ENCODE measurements around the gene NBAS. TPM values are rescaled to one million over a fixed set of nuclear protein-coding genes. Genes with fewer than 3 reads are reported as not detected.

Gene NBAS
- total RNA-seq, 1 experiment from 2014 or later = 28.9 TPM

DNA sequence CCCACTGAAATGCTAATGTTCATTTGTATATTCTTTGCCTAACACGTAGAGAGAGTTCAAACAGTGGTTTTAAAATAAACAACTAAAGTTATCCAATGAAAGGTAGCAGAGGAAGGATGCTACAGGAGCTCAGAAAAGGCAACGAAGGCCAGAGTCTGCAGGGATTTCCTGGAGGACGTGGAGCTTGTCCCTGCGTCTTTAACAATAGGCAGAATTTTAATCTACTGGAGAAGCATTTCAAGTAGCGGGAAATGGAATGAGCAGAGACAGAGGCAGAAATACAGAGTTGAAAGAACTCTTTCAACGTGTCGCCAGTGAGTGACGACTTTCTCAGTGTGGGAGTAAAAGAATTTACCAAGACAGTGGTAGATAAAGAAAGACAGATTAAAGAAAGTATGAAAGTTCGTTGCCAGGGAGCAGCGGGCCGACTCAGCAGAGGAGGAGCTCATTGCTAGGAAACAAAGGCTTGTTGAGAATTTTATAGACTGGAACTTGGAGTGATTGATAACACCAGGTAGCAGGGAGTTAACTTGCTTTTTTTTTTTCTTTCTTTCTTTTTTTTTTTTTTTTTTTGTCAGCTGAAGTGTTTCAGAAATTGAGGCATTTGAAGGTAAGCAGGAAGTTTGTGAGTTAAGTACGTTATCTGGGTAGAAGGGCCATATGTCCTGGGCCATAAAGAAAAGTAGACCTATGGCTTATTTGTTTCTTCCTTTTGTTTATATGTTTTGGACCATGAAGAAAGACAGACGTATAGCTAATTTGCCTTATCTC lies 625 bp upstream of the NBAS start:
- H3K4me1 ChIP-seq (replicated peaks; ENCODE audit: insufficient read depth) = peaks cover 10% of the 10 kb centered on the region
- H3K27me3 ChIP-seq (ENCODE audit: insufficient read depth, low read depth) = no peaks in the 10 kb centered on the region
- H3K9me2 ChIP-seq (ENCODE audit: insufficient read depth) = no peaks in the 10 kb centered on the region
- peak overlapping the region; percentile 100 for H2AFZ ChIP-seq
- no peaks in the 10 kb centered on the region for H3K36me3 ChIP-seq (ENCODE audit: low read depth)
- DNase-seq = no peak
- no peak for TF ChIP-seq EZH2 (IDR thresholded peaks at IDR 0.05; ENCODE audit: low read depth)
- TF ChIP-seq, protein P1, sequence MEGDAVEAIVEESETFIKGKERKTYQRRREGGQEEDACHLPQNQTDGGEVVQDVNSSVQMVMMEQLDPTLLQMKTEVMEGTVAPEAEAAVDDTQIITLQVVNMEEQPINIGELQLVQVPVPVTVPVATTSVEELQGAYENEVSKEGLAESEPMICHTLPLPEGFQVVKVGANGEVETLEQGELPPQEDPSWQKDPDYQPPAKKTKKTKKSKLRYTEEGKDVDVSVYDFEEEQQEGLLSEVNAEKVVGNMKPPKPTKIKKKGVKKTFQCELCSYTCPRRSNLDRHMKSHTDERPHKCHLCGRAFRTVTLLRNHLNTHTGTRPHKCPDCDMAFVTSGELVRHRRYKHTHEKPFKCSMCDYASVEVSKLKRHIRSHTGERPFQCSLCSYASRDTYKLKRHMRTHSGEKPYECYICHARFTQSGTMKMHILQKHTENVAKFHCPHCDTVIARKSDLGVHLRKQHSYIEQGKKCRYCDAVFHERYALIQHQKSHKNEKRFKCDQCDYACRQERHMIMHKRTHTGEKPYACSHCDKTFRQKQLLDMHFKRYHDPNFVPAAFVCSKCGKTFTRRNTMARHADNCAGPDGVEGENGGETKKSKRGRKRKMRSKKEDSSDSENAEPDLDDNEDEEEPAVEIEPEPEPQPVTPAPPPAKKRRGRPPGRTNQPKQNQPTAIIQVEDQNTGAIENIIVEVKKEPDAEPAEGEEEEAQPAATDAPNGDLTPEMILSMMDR (conservative IDR thresholded peaks at IDR 0.05) = no peak
- no TSS peak for BruUV-seq (replicated peaks)
- intact Hi-C loops (cut with micrococcal nuclease; ENCODE audit: unreplicated experiment) = no loop called here
- H3K4me2 ChIP-seq = peak overlapping the region; percentile 100
- ChIA-PET POLR2A (ENCODE audit: unreplicated experiment) (no interaction called here), CTCF (no interaction called here)
- H4K20me1 ChIP-seq (ENCODE audit: insufficient read depth) = peaks cover 9% of the 10 kb centered on the region; the same call in 1 of the 2 replicates
- H3K27ac ChIP-seq = no peak overlapping the region
- no peaks in the 10 kb centered on the region for H3F3A ChIP-seq (ENCODE audit: insufficient read depth, low read depth)
- H3K4me3 ChIP-seq = peak overlapping the region; percentile 75
- H3K79me2 ChIP-seq (ENCODE audit: low read depth) = peaks cover 34% of the 10 kb centered on the region
- H3K9me3 ChIP-seq (ENCODE audit: insufficient read depth, low read depth) = no peaks in the 10 kb centered on the region

DNA sequence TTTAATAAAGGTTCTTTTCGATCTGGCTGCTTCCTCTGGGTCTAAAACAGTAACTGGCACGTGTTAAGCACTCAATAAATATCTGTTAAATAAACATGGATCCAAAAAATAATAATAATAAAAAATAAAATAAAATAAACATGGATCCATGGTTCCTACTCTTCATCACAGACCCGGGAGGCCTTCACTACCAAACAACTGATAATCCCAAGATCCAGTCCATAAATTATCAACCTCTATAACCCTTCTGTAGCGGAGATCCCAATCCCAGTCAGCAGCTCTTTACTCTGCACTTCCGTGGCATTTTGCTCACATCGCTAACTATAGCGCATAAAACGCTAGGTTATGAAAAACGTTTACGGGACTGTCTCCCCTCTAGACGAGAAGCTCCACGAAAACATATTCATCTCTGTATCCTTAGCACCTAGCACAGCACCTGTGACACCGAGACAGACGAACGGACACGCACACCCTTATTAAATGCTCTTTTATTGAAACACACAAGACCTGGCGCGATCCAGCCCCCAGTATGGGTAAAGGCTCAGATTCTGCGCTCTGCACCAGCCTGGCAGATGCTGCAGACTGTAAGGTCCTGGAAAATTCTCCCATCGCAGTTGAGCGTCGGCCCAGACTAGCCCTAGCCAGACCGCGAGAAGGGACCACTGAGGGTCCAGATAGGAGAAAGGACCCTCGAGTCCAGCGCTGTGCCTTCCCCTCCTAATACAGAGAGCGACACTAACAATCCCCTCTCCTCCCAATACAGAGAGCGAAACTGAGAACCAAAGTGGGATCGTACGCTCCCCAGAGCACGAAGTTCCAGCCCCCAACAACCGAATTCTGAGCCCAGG lies 770 bp downstream of the NBAS start:
- Histone ChIP-seq H3F3A (ENCODE audit: insufficient read depth, low read depth) (no peaks in the 10 kb centered on the region), H3K27me3 (ENCODE audit: insufficient read depth, low read depth) (no peaks in the 10 kb centered on the region), H3K27ac (no peak overlapping the region), H3K79me2 (ENCODE audit: low read depth) (peaks cover 41% of the 10 kb centered on the region), H3K36me3 (ENCODE audit: low read depth) (no peaks in the 10 kb centered on the region), H2AFZ (peak overlapping the region; percentile 100), H3K4me3 (peak overlapping the region; percentile 75), H3K4me2 (peak overlapping the region; percentile 100), H4K20me1 (ENCODE audit: insufficient read depth) (peaks cover 9% of the 10 kb centered on the region; the same call in 1 of the 2 replicates), H3K4me1 (replicated peaks; ENCODE audit: insufficient read depth) (peaks cover 10% of the 10 kb centered on the region), H3K9me2 (ENCODE audit: insufficient read depth) (no peaks in the 10 kb centered on the region), H3K9me3 (ENCODE audit: insufficient read depth, low read depth) (no peaks in the 10 kb centered on the region)
- POLR2A ChIA-PET (ENCODE audit: unreplicated experiment) = no interaction called here
- intact Hi-C loops (cut with micrococcal nuclease; ENCODE audit: unreplicated experiment) = no loop called here
- BruUV-seq (replicated peaks) = TSS peak; percentile 51
- TF ChIP-seq EZH2 (IDR thresholded peaks at IDR 0.05; ENCODE audit: low read depth) = no peak
- TF ChIP-seq, protein P1 (conservative IDR thresholded peaks at IDR 0.05) = no peak
- peak in 1 of 2 experiments; percentile 20 for DNase-seq
- CTCF ChIA-PET = no interaction called here

DNA sequence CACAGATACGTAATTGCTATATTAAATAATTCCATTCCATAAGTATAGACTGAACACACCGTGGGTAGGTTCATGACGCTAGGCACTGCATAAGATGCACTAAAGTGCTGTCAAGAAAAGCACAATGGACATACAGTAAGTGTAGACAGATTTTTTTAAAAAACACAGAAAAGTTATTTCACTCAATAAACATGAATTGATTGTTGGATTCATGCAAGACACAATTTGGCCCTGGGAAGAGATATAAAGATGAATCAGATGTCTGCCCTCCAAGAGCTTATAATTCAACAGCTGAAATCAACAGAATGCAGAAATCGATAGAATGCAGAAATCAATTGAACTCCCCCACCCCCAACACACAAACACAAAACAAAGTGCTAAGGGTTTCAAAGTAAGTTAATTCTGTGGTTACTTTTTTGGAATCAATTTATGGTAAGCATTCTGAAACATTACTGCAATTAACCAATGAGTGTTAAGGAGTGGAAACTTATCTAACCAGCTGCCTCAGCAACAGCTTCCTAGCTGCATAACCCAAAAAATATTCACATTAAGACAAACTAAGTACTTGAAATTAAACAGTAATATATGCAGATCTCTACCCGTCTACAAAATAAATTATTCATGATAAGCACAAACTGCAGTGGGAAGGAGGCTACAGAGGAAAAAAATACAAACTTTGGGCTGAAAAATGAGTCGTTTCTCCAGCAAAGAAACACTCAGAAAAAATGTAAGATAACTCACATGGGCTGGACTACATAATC lies 1.6 kb downstream of the NBAS start:
- peak overlapping the region; percentile 75; the same call in 1 of the 2 replicates for H3K4me3 ChIP-seq
- no peaks in the 10 kb centered on the region for H3K9me2 ChIP-seq (ENCODE audit: insufficient read depth)
- H3K4me2 ChIP-seq = peak overlapping the region; percentile 100
- H2AFZ ChIP-seq = no peak overlapping the region
- H3K4me1 ChIP-seq (replicated peaks; ENCODE audit: insufficient read depth) = peaks cover 10% of the 10 kb centered on the region
- intact Hi-C loops (cut with micrococcal nuclease; ENCODE audit: unreplicated experiment) = no loop called here
- ChIA-PET POLR2A (ENCODE audit: unreplicated experiment) (no interaction called here), CTCF (no interaction called here)
- peaks cover 41% of the 10 kb centered on the region for H3K79me2 ChIP-seq (ENCODE audit: low read depth)
- no peaks in the 10 kb centered on the region for H3K9me3 ChIP-seq (ENCODE audit: insufficient read depth, low read depth)
- peaks cover 9% of the 10 kb centered on the region; the same call in 1 of the 2 replicates for H4K20me1 ChIP-seq (ENCODE audit: insufficient read depth)
- TF ChIP-seq, protein P1 (conservative IDR thresholded peaks at IDR 0.05) = no peak
- TF ChIP-seq EZH2 (IDR thresholded peaks at IDR 0.05; ENCODE audit: low read depth) = no peak
- no peaks in the 10 kb centered on the region for H3K27me3 ChIP-seq (ENCODE audit: insufficient read depth, low read depth)
- no peak for DNase-seq
- BruUV-seq (replicated peaks) = no TSS peak
- no peak overlapping the region for H3K27ac ChIP-seq
- no peaks in the 10 kb centered on the region for H3F3A ChIP-seq (ENCODE audit: insufficient read depth, low read depth)
- H3K36me3 ChIP-seq (ENCODE audit: low read depth) = no peaks in the 10 kb centered on the region
